Muscle layer of duodenum (tissue), 2 donors: ENCODE measurements around the gene ICAM2.
A peak's percentile ranks its signal among the peaks of the same experiment; 100 is the strongest.

Experiments used
- H3K27ac ChIP-seq: one replicate; pipeline ENCODE4 v1.7.0; 2013; ENCODE audit warnings: mild to moderate bottlenecking, low read length
- H3K27me3 ChIP-seq: one replicate; pipeline ENCODE4 v1.7.0; 2013; ENCODE audit warnings: low read depth, mild to moderate bottlenecking, control low read depth, low read length
- H3K36me3 ChIP-seq, 2 donors: one replicate each; pipeline ENCODE4 v1.7.0; 2013; ENCODE audit warnings: low read length in 2 of 2, control low read depth in 1 of 2, mild to moderate bottlenecking in 1 of 2; ENCODE audit not compliant: insufficient read depth in 2 of 2, control insufficient read depth in 1 of 2
- H3K4me1 ChIP-seq, 2 donors: one replicate each; pipeline ENCODE4 v1.7.0; 2013; ENCODE audit warnings: low read length in 2 of 2, mild to moderate bottlenecking in 2 of 2, control low read depth in 1 of 2, moderate library complexity in 1 of 2; ENCODE audit not compliant: insufficient read depth in 2 of 2, control insufficient read depth in 1 of 2
- H3K4me3 ChIP-seq, 2 donors: one replicate each; pipeline ENCODE4 v1.7.0; 2013; ENCODE audit warnings: low read length in 2 of 2, low read depth in 1 of 2, mild to moderate bottlenecking in 1 of 2
- H3K9me3 ChIP-seq, 2 donors: one replicate each; pipeline ENCODE4 v1.7.0; 2013; ENCODE audit warnings: low read length in 2 of 2, control low read depth in 1 of 2, mild to moderate bottlenecking in 1 of 2; ENCODE audit not compliant: control insufficient read depth in 1 of 2
- donor health status: healthy.

Gene ICAM2

GRCh38 chr17:64020056-64020766, at the start of gene ICAM2:
Gene ICAM2 (minus strand): TSS chr17:64020633. CDS start chr17:64006691, 13,942 bp downstream.
- Histone ChIP-seq H3K4me1 (no peaks in the 10 kb centered on the region), H3K27me3 (no peaks in the 10 kb centered on the region), H3K36me3 (no peaks in the 10 kb centered on the region), H3K9me3 (no peaks in the 10 kb centered on the region), H3K27ac (peak within 1 kb of the TSS; percentile 73), H3K4me3 (peak within 1 kb of the TSS; percentile 58 to 65)

- Histone ChIP-seq H3K4me3 (no peak overlapping the region), H3K9me3 (peaks cover 6 to 15% of the 10 kb centered on the region in 2 donors), H3K27me3 (no peaks in the 10 kb centered on the region), H3K36me3 (peaks cover 36 to 66% of the 10 kb centered on the region in 2 donors), H3K4me1 (no peaks in the 10 kb centered on the region), H3K27ac (no peak overlapping the region)
These were observed 49.8 kb upstream of the ICAM2 start for GRCh38 chr17:64070213-64070612.

- no peak overlapping the region for H3K27ac ChIP-seq
- H3K27me3 ChIP-seq = no peaks in the 10 kb centered on the region
- no peaks in the 10 kb centered on the region for H3K4me1 ChIP-seq
- no peak overlapping the region for H3K4me3 ChIP-seq
- peaks cover 6 to 15% of the 10 kb centered on the region in 2 donors for H3K9me3 ChIP-seq
- peaks cover 36 to 66% of the 10 kb centered on the region in 2 donors for H3K36me3 ChIP-seq
These were observed 48.7 kb upstream of the ICAM2 start for GRCh38 chr17:64069143-64069542.

GRCh38 chr17:64067657-64068056, 47.2 kb upstream of the ICAM2 start:
- H3K27ac ChIP-seq = no peak overlapping the region
- no peaks in the 10 kb centered on the region for H3K27me3 ChIP-seq
- H3K9me3 ChIP-seq = peaks cover 6 to 15% of the 10 kb centered on the region in 2 donors
- peaks cover 39 to 65% of the 10 kb centered on the region in 2 donors for H3K36me3 ChIP-seq
- H3K4me3 ChIP-seq = no peak overlapping the region
- no peaks in the 10 kb centered on the region for H3K4me1 ChIP-seq

GRCh38 chr17:64066716-64067115, 46.3 kb upstream of the ICAM2 start:
- H3K36me3 ChIP-seq = peaks cover 39 to 56% of the 10 kb centered on the region in 2 donors
- peaks cover 6 to 15% of the 10 kb centered on the region in 2 donors for H3K9me3 ChIP-seq
- H3K4me1 ChIP-seq = no peaks in the 10 kb centered on the region
- H3K4me3 ChIP-seq = no peak overlapping the region
- no peaks in the 10 kb centered on the region for H3K27me3 ChIP-seq
- no peak overlapping the region for H3K27ac ChIP-seq

GRCh38 chr17:64065161-64065560, 44.7 kb upstream of the ICAM2 start:
- Histone ChIP-seq H3K9me3 (peaks cover 6 to 13% of the 10 kb centered on the region in 2 donors), H3K36me3 (peaks cover 36 to 51% of the 10 kb centered on the region in 2 donors), H3K4me3 (no peak overlapping the region), H3K27me3 (no peaks in the 10 kb centered on the region), H3K4me1 (peaks cover 0 to 1% of the 10 kb centered on the region in 2 donors), H3K27ac (no peak overlapping the region)

- Histone ChIP-seq H3K4me1 (peaks cover 0 to 4% of the 10 kb centered on the region in 2 donors), H3K36me3 (peaks cover 30 to 48% of the 10 kb centered on the region in 2 donors), H3K27ac (peak overlapping the region; percentile 70), H3K9me3 (peaks cover under 1 to 5% of the 10 kb centered on the region in 2 donors), H3K27me3 (no peaks in the 10 kb centered on the region), H3K4me3 (no peak overlapping the region)
These were observed 43.9 kb upstream of the ICAM2 start for GRCh38 chr17:64064331-64064730.

GRCh38 chr17:64063766-64064224, 43.4 kb upstream of the ICAM2 start:
- Histone ChIP-seq H3K4me3 (no peak overlapping the region), H3K27ac (peak overlapping the region; percentile 70), H3K36me3 (peaks cover 29 to 48% of the 10 kb centered on the region in 2 donors), H3K4me1 (peaks cover 0 to 4% of the 10 kb centered on the region in 2 donors), H3K9me3 (no peaks in the 10 kb centered on the region), H3K27me3 (no peaks in the 10 kb centered on the region)

- Histone ChIP-seq H3K36me3 (peaks cover 27 to 46% of the 10 kb centered on the region in 2 donors), H3K27me3 (no peaks in the 10 kb centered on the region), H3K4me3 (no peak overlapping the region), H3K27ac (peak overlapping the region; percentile 70), H3K9me3 (no peaks in the 10 kb centered on the region), H3K4me1 (peaks cover 0 to 4% of the 10 kb centered on the region in 2 donors)
These were observed 42.7 kb upstream of the ICAM2 start for GRCh38 chr17:64063088-64063487.

DNA sequence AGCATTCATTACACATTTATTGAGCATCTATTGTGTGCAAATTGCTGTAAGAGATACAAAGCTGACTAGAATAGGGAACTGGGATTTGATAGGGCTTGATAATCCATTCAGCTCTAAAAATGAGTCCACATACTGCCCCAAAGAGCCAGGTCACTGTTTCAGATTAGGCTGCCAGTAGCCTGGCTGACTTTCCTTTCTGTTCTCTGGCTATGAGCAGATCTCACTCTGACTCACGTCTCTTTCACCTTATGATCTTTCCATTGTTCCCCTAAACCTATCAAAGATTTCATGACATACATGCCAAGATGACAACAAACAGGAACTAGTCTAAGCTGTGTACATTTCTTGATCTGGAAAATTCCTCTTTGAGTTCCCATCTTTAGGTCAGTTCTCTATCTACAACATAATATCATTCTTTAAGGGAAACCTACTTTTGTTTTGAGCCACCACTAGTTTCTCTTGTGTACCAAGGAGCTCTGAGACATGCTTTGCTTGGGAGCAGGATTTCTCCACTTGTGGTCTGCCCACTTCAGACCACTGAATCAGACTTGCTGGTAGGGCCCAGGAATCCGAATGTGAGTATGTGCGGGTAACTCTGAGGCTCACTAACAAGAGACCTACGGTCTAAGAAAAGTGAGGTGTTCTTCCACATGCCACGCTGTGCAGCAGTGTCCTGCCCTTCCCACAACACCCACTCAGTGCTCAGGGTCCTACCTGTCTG, 40.9 kb upstream of the ICAM2 start:
- peaks cover 0 to 4% of the 10 kb centered on the region in 2 donors for H3K4me1 ChIP-seq
- no peak overlapping the region for H3K4me3 ChIP-seq
- H3K27me3 ChIP-seq = no peaks in the 10 kb centered on the region
- H3K9me3 ChIP-seq = no peaks in the 10 kb centered on the region
- H3K27ac ChIP-seq = no peak overlapping the region
- peaks cover 27 to 46% of the 10 kb centered on the region in 2 donors for H3K36me3 ChIP-seq

- Histone ChIP-seq H3K36me3 (peaks cover 27 to 54% of the 10 kb centered on the region in 2 donors), H3K9me3 (no peaks in the 10 kb centered on the region), H3K4me3 (no peak overlapping the region), H3K4me1 (peaks cover 0 to 4% of the 10 kb centered on the region in 2 donors), H3K27ac (no peak overlapping the region), H3K27me3 (no peaks in the 10 kb centered on the region)
These were observed 39.9 kb upstream of the ICAM2 start for GRCh38 chr17:64060331-64060730.
